ENCODE measurements around the gene CA6.

DNA sequence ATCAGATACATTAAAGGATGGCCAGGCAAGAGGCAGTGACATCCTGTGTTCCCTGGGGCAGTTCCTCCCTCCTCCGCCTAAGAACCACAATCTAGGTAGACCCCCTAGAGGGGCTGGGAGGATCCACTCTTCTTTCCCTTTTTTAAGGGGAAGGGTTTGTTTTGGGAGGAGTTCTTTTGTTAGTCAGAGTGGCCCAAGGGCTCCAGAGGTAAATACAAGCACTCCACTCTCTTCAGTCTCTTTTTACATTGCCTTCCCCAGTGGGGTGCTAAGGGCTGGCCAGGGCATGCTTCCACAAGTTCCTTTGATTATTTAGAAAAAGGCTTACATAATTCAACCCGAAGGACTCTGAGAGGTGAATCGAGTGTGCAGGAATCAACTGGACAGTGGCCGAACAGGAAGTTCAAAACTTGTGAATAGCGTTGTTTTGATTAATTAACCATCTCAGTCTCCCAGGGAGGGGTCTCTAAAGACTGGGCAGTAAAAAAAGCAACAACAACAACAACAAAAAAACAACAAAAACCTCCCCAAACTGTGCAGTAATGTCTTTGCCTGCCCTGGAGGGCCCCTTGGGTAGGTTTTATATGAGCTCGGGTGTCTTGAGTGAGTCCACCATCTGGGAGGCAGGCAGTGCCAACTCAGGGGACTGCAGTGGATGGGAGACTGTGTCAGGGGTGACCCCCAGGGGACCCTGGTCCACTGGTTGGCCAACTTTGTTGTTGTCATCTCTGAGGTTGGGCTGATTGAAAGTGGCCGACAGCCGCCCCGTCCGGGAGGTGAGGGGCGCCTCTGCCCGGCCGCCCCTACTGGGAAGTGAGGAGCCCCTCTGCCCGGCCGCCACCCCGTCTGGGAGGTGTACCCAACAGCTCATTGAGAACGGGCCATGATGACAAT, 34.0 kb upstream of the CA6 start:
- TF ChIP-seq, protein P1, sequence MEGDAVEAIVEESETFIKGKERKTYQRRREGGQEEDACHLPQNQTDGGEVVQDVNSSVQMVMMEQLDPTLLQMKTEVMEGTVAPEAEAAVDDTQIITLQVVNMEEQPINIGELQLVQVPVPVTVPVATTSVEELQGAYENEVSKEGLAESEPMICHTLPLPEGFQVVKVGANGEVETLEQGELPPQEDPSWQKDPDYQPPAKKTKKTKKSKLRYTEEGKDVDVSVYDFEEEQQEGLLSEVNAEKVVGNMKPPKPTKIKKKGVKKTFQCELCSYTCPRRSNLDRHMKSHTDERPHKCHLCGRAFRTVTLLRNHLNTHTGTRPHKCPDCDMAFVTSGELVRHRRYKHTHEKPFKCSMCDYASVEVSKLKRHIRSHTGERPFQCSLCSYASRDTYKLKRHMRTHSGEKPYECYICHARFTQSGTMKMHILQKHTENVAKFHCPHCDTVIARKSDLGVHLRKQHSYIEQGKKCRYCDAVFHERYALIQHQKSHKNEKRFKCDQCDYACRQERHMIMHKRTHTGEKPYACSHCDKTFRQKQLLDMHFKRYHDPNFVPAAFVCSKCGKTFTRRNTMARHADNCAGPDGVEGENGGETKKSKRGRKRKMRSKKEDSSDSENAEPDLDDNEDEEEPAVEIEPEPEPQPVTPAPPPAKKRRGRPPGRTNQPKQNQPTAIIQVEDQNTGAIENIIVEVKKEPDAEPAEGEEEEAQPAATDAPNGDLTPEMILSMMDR (IDR thresholded peaks at IDR 0.05; ENCODE audit: low read length): no peak
- no peak for TF ChIP-seq EZH2phosphoT487 (IDR thresholded peaks at IDR 0.05; ENCODE audit: low read length)

Data from MM.1S (cell line).